Measurements from ENCODE around the gene PNP. TPM values are rescaled to one million over a fixed set of nuclear protein-coding genes. Genes with fewer than 3 reads are reported as not detected.

PNP gene
- total and polyA plus RNA-seq, 2 experiments from 2014 or later: 24.6 to 39.6 TPM

- TF ChIP-seq EZH2phosphoT487 (IDR thresholded peaks at IDR 0.05; ENCODE audit: insufficient read depth, low read depth) (no peak), EZH2 (IDR thresholded peaks at IDR 0.05; ENCODE audit: insufficient read depth, poor library complexity, severe bottlenecking) (no peak)
- Histone ChIP-seq H3K4me3 (no peak overlapping the region), H3F3A (ENCODE audit: insufficient read depth) (peaks cover 2% of the 10 kb centered on the region; the same call in 1 of the 2 replicates), H3K79me2 (ENCODE audit: insufficient read depth) (no peaks in the 10 kb centered on the region), H3K9me2 (ENCODE audit: insufficient read depth) (no peaks in the 10 kb centered on the region), H3K27ac (no peak overlapping the region), H3K9ac (no peak overlapping the region), H4K20me1 (ENCODE audit: insufficient read depth) (no peaks in the 10 kb centered on the region), H2AFZ (no peak overlapping the region), H3K27me3 (replicated peaks; ENCODE audit: insufficient read depth) (no peaks in the 10 kb centered on the region), H3K4me1 (ENCODE audit: insufficient read depth) (0 out of 2 replicates have a peak, but pooled peaks cover 3% of the 10 kb centered on the region), H3K36me3 (ENCODE audit: low read depth) (no peaks in the 10 kb centered on the region), H3K9me3 (ENCODE audit: low read depth) (no peaks in the 10 kb centered on the region), H3K4me2 (ENCODE audit: unreplicated experiment) (no peak overlapping the region)
- WGBS, 2 experiments (ENCODE audit: low coverage in 1 of 2, low lambda C conversion rate in 2 of 2, missing lambda C conversion rate in 2 of 2): 57 to 68% methylated on average over 6 of the region's 6 CpGs
- DNase-seq: no peak
- in situ Hi-C loops (cut with MboI): no loop called here
These were observed 21.4 kb downstream of the PNP start for GRCh38 chr14:20490563-20490962.

- H3K4me1 ChIP-seq (ENCODE audit: insufficient read depth): 0 out of 2 replicates have a peak, but pooled peaks cover 4% of the 10 kb centered on the region
- H2AFZ ChIP-seq: no peak overlapping the region
- no peaks in the 10 kb centered on the region for H3K79me2 ChIP-seq (ENCODE audit: insufficient read depth)
- WGBS, 2 experiments (ENCODE audit: low coverage in 1 of 2, low lambda C conversion rate in 2 of 2, missing lambda C conversion rate in 2 of 2): 88 to 89% methylated on average over 4 of the region's 4 CpGs
- H4K20me1 ChIP-seq (ENCODE audit: insufficient read depth): no peaks in the 10 kb centered on the region
- H3K4me3 ChIP-seq: no peak overlapping the region
- DNase-seq: no peak
- H3F3A ChIP-seq (ENCODE audit: insufficient read depth): peaks cover 5% of the 10 kb centered on the region; the same call in 1 of the 2 replicates
- H3K4me2 ChIP-seq (ENCODE audit: unreplicated experiment): no peak overlapping the region
- no peaks in the 10 kb centered on the region for H3K27me3 ChIP-seq (replicated peaks; ENCODE audit: insufficient read depth)
- no peaks in the 10 kb centered on the region for H3K9me2 ChIP-seq (ENCODE audit: insufficient read depth)
- H3K9me3 ChIP-seq (ENCODE audit: low read depth): no peaks in the 10 kb centered on the region
- no peaks in the 10 kb centered on the region for H3K36me3 ChIP-seq (ENCODE audit: low read depth)
- H3K27ac ChIP-seq: no peak overlapping the region
- no peak overlapping the region for H3K9ac ChIP-seq
- TF ChIP-seq EZH2 (IDR thresholded peaks at IDR 0.05; ENCODE audit: insufficient read depth, poor library complexity, severe bottlenecking) (no peak), EZH2phosphoT487 (IDR thresholded peaks at IDR 0.05; ENCODE audit: insufficient read depth, low read depth) (no peak)
- in situ Hi-C loops (cut with MboI): no loop called here
These were observed 23.3 kb downstream of the PNP start for GRCh38 chr14:20492486-20492885.

GRCh38 chr14:20493634-20494033 is 24.4 kb downstream of the PNP start:
- Histone ChIP-seq H3F3A (ENCODE audit: insufficient read depth) (peaks cover 5% of the 10 kb centered on the region; the same call in 1 of the 2 replicates), H3K27me3 (replicated peaks; ENCODE audit: insufficient read depth) (no peaks in the 10 kb centered on the region), H3K79me2 (ENCODE audit: insufficient read depth) (no peaks in the 10 kb centered on the region), H3K27ac (no peak overlapping the region), H3K9me3 (ENCODE audit: low read depth) (no peaks in the 10 kb centered on the region), H2AFZ (no peak overlapping the region), H4K20me1 (ENCODE audit: insufficient read depth) (no peaks in the 10 kb centered on the region), H3K9ac (no peak overlapping the region), H3K4me3 (no peak overlapping the region), H3K36me3 (ENCODE audit: low read depth) (no peaks in the 10 kb centered on the region), H3K4me1 (ENCODE audit: insufficient read depth) (0 out of 2 replicates have a peak, but pooled peaks cover 4% of the 10 kb centered on the region), H3K4me2 (ENCODE audit: unreplicated experiment) (no peak overlapping the region), H3K9me2 (ENCODE audit: insufficient read depth) (no peaks in the 10 kb centered on the region)
- in situ Hi-C loops (cut with MboI): no loop called here
- WGBS, 2 experiments (ENCODE audit: low coverage in 1 of 2, low lambda C conversion rate in 2 of 2, missing lambda C conversion rate in 2 of 2): 61 to 68% methylated on average over 2 of the region's 2 CpGs
- no peak for TF ChIP-seq EZH2 (IDR thresholded peaks at IDR 0.05; ENCODE audit: insufficient read depth, poor library complexity, severe bottlenecking)
- TF ChIP-seq EZH2phosphoT487 (IDR thresholded peaks at IDR 0.05; ENCODE audit: insufficient read depth, low read depth): no peak
- DNase-seq: no peak

- no peak overlapping the region for H3K9ac ChIP-seq
- 0 out of 2 replicates have a peak, but pooled peaks cover 4% of the 10 kb centered on the region for H3K4me1 ChIP-seq (ENCODE audit: insufficient read depth)
- WGBS, 2 experiments (ENCODE audit: low coverage in 1 of 2, low lambda C conversion rate in 2 of 2, missing lambda C conversion rate in 2 of 2): 65 to 74% methylated on average over 8 of the region's 8 CpGs
- H3K4me3 ChIP-seq: no peak overlapping the region
- peak; percentile 65 for DNase-seq
- in situ Hi-C loops (cut with MboI): no loop called here
- no peak overlapping the region for H2AFZ ChIP-seq
- no peaks in the 10 kb centered on the region for H4K20me1 ChIP-seq (ENCODE audit: insufficient read depth)
- H3F3A ChIP-seq (ENCODE audit: insufficient read depth): peaks cover 5% of the 10 kb centered on the region; the same call in 1 of the 2 replicates
- H3K27me3 ChIP-seq (replicated peaks; ENCODE audit: insufficient read depth): no peaks in the 10 kb centered on the region
- no peaks in the 10 kb centered on the region for H3K79me2 ChIP-seq (ENCODE audit: insufficient read depth)
- no peaks in the 10 kb centered on the region for H3K9me2 ChIP-seq (ENCODE audit: insufficient read depth)
- TF ChIP-seq EZH2phosphoT487 (IDR thresholded peaks at IDR 0.05; ENCODE audit: insufficient read depth, low read depth) (no peak), EZH2 (IDR thresholded peaks at IDR 0.05; ENCODE audit: insufficient read depth, poor library complexity, severe bottlenecking) (no peak)
- H3K4me2 ChIP-seq (ENCODE audit: unreplicated experiment): no peak overlapping the region
- no peaks in the 10 kb centered on the region for H3K36me3 ChIP-seq (ENCODE audit: low read depth)
- H3K27ac ChIP-seq: no peak overlapping the region
- H3K9me3 ChIP-seq (ENCODE audit: low read depth): no peaks in the 10 kb centered on the region
These were observed 25.9 kb downstream of the PNP start for GRCh38 chr14:20494935-20495766.
